Occipital lobe (tissue), 3 donors: ENCODE results near the gene PGBD1. TPM values are rescaled to one million over a fixed set of nuclear protein-coding genes. Genes with fewer than 3 reads are reported as not detected.

ENCODE experiments used
- DNase-seq: peaks from one replicate; lab custom pipeline; 2025; lab: John Stamatoyannopoulos, UW
- small RNA-seq: library from RNA; depleted of rRNA; stranded (forward); fragments of <200 nt; gene quantifications from one replicate; pipeline ENCODE3, GENCODE V24; 2014
- total RNA-seq: library from RNA; depleted of rRNA; stranded (reverse); fragments of >200 nt; gene quantifications from one replicate; pipeline ENCODE4 v1.2.3, GENCODE V29; 2014

The PGBD1 gene
- total RNA-seq, 1 donor from 2014 or later: 17.0 TPM

DNA sequence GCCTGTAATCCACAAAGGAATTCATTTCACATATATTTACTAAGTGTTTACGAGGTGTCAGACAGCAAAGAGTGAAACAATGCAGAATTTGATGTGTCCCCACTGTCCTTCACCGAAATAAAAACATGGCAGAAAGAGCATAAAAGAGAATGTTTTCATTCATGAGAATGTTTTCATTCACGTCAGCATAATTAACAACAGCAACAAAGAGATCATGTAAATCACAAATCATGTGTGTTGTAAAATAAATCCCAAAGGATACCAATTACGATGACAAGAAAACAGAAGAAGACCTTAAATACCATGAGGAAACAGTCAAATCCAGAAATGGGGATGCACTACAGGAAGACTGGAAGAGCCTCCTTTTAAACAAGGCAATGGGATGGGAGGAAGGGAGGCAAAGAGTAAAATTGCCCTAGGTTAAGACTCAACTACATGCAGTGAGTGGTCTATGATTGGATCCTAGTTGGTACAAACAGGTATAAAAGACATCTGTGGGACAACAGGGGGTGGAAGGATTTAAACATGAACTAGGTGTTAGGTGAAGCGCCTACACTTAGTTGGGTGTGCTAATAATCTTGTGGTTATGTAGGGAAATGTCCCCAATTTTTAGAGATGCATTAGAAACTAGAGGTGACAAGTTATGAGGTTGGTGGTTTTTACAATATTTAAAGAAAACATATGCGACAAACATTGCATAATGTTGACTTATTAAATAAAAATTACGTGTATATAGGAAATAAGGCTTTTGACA, 53.1 kb downstream of the PGBD1 start:
- no peak for DNase-seq

DNA sequence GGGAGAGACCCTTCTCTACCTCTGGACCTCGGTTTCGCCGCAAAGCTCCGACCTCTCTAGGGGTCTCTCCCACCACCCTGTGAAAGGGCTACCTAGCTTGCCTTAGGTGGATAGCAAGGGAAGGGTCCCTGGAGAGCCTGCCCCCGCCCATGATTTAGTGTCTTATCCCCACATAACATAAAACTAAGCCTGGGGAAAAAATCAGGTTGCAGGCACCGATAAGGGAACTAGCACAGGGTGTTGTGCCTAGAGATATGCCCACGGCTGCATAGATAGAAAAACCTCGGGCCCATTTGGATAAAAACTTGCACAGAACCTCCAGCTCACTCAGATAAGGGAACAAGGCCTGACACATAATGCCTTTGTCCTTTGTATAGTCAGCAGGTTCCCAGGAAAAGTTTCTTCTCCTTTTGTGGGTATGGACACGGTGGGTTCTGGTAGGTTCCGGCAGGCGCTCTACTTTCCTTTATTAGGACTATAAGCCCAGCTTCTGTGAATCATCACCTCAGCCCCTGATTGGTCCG, 53.7 kb downstream of the PGBD1 start:
- no peak for DNase-seq

DNA sequence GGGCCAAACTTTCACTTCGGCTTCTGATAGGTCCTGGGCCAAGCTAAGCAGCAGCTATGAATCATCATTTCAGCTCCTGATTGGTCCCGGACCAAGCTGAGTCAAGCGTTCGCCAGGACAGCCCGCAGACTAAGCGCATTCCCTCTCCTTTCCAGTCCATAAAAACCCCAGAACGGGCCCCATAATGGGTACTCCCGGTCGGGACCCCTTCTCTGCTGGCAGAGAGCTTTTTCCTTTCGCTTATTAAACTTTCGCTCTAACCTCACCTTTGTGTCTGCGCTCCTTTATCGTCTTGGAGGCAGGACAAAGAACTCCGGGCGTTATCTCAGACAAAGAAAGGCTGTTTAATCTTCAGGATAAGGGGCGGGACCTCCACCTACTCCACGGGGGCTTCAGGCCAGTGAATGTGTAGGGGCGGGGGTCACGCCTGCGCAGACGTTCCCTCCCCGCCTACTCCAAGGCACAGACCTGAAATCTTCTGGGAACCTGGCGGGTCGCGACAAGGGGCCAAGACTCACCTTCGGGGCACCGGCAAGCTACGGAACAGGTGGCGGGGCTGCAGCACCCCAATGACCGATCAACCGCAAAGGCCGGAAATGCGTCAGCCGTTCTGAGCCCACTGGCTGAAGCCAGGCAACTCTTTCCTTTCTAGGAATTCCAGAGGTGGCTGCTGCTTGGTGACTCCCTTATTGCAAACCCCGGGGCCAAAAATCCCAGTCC, 54.4 kb downstream of the PGBD1 start, which contains the start of gene ZSCAN31:
ZSCAN31 (minus strand) TSS at position 585 of the 720 bp plus-strand sequence. CDS start 6,465 bp downstream, outside the sequence.
- DNase-seq: peak; percentile 94

DNA sequence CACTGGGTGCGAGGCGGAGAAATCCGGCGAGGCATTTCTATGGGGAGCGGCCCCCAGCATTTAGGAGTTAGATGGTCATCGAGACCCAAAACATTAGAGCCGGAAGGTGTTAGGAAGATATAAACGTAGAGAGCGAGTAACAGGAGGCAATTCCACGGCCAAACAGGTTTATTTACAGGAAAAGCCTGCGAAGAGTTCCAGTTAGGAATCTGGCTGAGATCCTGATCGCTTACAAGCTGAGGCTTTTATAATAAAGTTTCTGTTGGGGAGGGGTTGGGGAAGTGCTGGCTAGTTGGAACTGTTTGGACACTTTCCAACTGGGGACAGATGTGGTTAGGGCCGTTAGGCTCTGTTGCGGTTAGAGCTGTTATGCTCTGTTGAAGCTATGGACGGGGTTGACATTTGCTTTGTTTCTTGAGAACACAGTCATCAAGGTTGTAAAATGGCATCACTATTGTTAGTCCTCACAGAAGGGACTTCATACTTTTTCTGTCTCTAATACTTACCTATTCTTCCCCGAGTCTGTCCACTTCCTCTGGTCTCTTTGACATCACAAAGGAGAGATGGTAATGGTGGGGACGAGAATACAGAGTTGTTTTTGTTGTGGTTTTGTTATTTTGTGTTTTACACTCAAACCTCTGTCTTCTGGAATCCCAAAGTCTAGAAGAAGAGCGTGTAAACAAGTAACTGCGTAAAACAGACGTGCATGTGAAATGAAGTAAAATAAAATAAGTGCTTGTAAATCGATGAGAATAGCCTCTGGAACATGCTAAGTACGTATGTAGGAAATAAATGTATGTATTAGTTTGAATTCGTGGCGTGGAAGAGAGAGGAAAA, 55.1 kb downstream of the PGBD1 start:
- no peak for DNase-seq

DNA sequence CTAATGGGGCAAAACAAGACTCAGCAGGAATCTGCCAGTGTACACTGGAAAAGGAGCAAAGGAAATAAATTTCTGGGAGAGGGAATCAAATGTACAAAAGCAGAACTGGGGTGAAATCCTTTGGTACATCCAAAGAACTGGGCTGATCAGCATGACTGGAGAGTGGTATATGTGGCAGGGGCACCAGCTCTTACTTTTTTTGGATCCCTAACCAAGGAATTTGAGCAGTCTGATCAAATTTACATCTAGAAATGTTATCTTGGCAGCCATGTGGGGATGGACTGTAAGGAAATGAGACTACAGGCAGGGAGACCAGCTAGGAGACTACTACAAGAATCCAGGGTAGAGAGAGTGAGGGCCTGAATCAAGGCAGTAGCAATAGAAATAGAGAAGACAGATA, 55.7 kb downstream of the PGBD1 start:
- no peak for DNase-seq

DNA sequence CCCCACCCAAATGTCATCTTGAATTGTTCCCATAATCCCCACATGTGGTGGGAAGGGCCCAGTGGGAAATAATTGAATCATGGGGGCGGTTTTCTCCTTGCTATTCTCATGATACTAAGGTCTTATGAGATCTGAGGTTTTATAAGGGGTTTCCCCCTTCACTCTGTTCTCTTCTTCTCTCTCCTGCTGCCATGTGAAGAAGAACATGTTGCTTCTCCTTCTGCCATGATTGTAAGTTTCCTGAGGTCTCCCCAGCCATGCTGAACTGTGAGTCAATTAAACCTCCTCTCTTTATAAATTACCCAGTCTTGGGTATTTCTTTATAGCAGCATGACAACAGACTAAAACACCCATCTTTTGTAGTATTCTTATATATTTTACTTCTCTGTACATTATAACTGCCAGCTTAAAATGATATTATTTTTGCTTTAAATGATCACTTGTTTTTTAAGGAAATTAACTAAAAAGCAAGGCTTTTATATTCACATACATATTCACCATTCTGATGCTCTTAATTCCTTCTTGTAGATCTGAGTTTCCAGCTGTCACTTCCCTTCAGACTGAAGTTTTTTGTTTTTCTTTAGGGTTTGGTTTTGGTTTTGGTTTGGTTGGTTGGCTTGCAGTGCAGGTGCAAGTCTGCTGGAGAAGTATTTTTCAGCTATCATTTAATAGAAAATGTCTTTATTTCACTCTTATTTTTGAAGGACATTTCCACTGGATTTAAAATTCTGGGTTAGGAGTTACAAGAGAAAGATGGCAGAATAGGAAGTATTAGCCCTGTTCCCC, 59.1 kb downstream of the PGBD1 start:
- DNase-seq: no peak

DNA sequence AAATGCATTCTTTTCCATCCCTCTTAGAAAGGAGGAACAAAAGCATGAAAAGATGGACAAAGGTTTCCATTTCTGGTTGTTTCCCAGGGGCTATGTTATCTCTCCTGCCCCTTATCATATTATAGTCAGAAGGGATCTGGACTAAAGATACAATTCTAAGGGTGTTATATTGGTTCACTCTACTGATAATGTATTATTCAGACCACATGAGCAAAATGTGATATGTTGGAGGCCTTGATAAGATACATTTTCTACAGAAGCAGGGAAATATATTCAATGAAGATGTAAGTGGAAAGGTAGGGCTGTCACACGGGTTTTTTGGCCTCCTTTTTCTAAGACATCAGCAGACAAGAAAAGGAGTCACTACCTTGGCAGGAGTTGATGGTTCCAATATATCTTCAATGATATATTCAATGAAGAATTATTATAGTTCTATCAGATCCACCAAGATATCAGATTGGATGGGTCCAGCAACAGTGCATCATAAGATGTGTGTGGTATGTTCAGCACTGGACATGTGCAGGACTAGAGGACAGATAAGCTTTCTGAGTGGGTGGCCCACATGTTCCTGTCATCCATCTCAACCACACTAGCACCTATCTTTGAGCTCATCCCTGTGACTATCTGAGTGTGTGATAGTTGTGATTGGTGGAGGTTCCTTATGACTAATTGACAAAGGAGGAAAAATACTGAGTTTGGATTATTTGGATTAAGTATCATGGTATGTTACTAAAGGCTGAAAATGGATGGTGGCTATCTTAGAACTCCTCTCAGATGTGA, 62.7 kb downstream of the PGBD1 start:
- DNase-seq: no peak

DNA sequence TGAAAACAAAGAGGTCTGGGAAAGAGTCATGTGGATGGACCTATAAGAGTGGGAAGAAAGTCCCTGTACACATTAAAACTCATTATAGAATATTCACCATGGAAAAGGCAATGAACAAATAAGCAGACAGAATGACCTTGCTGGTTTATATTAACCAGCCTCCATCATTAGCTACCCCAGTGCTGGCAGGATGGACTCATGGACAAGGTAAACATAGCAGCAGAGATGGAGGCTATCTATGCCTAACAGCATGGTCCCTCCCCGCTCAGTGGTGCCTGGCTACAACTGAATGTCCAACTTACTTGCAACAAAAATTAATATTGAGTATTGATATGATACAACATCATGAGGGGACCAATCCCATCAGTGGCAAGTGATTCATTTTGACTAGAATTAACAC, 63.8 kb downstream of the PGBD1 start:
- no peak for DNase-seq

DNA sequence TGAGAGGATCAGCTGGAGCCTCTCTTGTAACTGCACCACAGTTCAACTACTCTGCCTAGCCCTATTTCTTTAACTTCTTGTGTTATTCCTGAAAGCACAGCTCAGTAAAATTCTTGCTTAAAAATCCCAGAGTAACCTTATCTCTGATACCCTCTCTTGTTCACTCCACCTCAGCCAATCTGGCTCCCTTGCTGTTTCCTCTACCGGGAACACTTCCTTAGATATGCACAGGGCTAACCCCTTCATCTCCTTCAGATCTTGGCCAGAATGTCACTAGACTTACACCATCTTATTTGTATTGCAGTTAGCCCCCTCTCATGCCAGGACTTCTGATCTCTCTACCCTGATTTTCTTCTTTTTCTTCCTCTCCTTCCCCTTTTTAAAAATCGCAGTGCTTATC, 65.7 kb downstream of the PGBD1 start:
- DNase-seq: no peak

DNA sequence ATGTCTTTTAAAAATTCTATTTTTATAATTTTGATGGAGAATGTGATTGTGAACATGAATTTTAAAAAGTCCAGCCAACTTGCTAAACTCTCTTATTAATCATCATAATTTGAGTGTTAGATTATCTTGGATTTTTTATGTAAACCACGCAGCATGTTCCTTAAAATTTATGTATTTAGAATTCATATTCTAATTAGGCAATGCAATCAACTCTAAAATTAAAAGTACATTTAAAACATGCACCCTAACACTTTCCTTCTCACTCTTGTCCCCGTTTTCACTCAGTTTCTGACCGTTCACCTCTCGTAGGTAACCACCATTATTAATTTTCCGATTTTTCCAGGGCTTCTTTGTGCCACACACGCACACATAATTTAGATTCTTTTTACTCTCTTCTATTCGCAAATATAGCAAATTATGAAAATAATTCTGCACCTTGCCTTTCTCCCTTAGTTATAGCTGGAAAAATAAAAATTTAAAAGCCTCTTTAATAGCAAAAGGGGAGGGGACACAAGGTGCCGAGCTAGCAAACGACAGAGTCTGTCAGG, 68.0 kb downstream of the PGBD1 start:
- DNase-seq: no peak

DNA sequence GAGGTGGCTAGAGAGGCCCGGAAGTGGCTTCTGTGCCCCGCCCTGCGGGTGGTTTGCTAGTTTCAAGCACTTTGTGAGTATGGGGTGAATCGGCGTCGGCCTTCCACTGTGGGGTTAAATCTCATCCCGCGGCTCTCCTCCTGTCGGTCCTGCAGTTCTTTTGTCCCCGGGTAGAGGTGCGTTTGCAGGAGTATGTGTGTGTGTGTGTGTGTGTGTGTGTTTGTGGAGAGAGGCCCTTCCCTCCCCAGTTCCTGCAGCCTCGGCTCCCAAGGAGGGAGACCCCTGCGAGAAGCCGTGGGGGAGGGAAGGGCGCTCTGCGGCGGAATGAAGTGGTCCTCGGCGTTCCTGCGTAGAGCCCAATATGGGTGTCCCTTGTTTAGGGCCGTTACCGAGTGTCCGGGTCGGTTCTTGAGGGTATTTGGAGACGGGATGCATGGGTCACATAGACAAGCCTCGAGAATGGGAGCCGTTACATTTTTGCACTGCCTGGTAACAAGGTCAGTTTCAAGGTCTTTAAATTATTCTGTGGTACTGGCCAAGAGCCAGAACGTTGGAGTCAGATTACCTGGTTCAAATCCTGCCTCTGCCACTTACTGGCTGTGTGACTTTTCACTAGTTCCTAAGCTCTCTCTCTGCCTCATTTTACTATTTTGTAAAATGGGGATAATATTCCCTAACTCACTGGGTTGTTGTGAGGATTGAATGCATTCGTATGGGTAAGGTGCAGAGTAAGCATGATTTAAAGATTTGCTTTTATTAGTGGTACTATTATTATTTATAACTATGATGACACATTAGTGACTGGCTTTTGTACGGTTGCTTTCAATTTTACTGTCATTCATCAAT, 68.7 kb downstream of the PGBD1 start, which contains the start of gene ZKSCAN3:
ZKSCAN3 (plus strand) TSS at position 56 of the 846 bp plus-strand sequence. CDS start 9,640 bp downstream, outside the sequence.
- peak; percentile 80 for DNase-seq

DNA sequence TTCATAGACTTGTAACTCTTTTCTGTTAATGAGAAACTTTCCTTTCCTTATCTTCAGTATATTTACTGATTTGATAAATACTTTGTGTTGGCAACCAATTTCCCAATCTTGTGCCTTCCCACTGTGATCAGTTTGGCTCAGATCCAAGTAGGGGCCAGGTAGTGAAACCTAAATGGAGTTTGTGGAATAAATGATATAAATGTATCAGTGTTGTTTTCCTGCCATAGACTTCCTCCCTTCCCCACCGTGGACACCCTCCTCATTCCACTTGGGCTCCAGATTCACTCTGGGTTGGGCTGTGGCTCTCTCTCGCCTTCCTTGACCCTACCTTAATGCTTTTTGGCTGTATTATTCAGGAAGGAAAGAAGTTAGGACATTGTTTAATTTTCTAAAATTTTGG, 69.7 kb downstream of the PGBD1 start:
- no peak for DNase-seq

DNA sequence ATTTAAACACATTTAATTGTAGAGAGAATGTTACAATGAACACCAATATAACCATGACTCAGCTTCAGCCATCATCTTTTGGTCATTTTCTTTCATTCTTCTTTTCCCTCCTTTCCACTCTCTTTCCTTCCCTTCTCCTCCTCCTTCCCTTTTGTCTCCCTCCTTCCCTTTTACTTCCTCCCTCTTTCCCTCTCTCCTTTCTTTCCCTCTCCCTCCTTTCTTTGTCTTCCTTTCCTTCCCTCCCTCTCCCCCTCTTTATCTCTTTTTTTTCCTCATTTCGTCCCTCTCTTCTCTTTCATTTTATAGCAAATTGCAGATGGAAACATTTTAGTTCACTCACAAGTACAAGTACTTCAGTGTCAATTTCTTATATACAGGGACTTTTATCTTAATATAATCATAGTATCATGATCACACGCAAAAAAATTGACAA, 70.1 kb downstream of the PGBD1 start:
- DNase-seq: no peak

Small RNA genes within 50 kb of the gene (small RNA-seq; reads per million reads assigned to genes)
- gene AL021997.1 (not detected), gene AL021997.2 (not detected)

Other genes with a start within 250 kb of the PGBD1 start
- 0.62 TPM for gene ZNF165, start 201.0 kb upstream of the PGBD1 start, total RNA-seq
- 14.7 TPM for gene ZSCAN16, start 157.0 kb upstream of the PGBD1 start, total RNA-seq
- 28.2 TPM for gene ZKSCAN8, start 139.7 kb upstream of the PGBD1 start, total RNA-seq
- gene ZSCAN9, start 56.3 kb upstream of the PGBD1 start, total RNA-seq: 38.4 TPM
- 10.3 TPM for gene ZKSCAN4, start 29.3 kb upstream of the PGBD1 start, total RNA-seq
- 4.1 TPM for gene NKAPL, start 22.3 kb upstream of the PGBD1 start, total RNA-seq
- 40.7 TPM for gene ZSCAN26, start 14.4 kb upstream of the PGBD1 start, total RNA-seq
- gene ZSCAN31, start 54.6 kb downstream of the PGBD1 start, total RNA-seq: 16.5 TPM
- gene ZKSCAN3, start 68.4 kb downstream of the PGBD1 start, total RNA-seq: 8.6 TPM
- 19.0 TPM for gene ZSCAN12, start 118.2 kb downstream of the PGBD1 start, total RNA-seq
- gene ZSCAN23, start 161.9 kb downstream of the PGBD1 start, total RNA-seq: 16.2 TPM
- not detected for gene GPX6, start 234.2 kb downstream of the PGBD1 start, total RNA-seq
- gene GPX5, start 244.3 kb downstream of the PGBD1 start, total RNA-seq: not detected